ENCODE results near the gene CCL7. TPM values are rescaled to one million over a fixed set of nuclear protein-coding genes. Genes with fewer than 3 reads are reported as not detected.

The CCL7 gene
- total and polyA plus RNA-seq, 9 of the 15 experiments (the other 6 are each of a cell fraction or from before 2014, with no cell fraction given), result not detected

DNA sequence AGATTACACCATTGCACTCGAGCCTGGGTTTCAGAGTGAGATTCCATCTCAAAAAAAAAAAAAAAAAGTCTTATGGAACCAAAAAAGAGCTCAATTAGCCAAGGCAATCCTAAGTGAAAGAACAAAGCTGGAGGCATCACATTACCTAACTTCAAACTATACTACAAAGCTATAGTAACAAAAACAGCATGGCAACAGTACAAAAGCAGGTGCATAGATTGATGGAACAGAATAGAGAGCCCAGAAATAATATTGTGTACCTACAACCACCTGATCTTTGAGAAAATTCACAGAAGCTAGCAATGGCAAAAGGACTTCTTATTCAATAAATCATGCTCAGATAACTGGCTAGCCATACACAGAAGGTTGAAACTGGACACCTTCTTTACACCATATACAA lies 39.7 kb upstream of the CCL7 start:
- Histone ChIP-seq H2AFZ (ENCODE audit: low read depth, low read length) (no peak overlapping the region), H3K4me2 (ENCODE audit: insufficient read depth, low read length) (no peak overlapping the region), H3K27me3 (ENCODE audit: control insufficient read depth in 2 of 2, insufficient read depth in 2 of 2, low read length in 2 of 2) (no peaks in the 10 kb centered on the region), H3K9me3 (replicated peaks; ENCODE audit: control insufficient read depth, insufficient read depth, low read depth, low read length) (no peaks in the 10 kb centered on the region), H3K27ac (ENCODE audit: extremely low read depth, low read depth, low read length) (no peak overlapping the region), H4K20me1 (replicated peaks; ENCODE audit: control insufficient read depth, insufficient read depth, low read length) (no peaks in the 10 kb centered on the region), H3K36me3 (ENCODE audit: control insufficient read depth, insufficient read depth, low read length) (no peaks in the 10 kb centered on the region), H3K79me2 (ENCODE audit: control insufficient read depth, insufficient read depth, low read length) (no peaks in the 10 kb centered on the region), H3K4me3 (no peak overlapping the region), H3K9ac (ENCODE audit: insufficient read depth in 1 of 2, low read depth in 2 of 2, low read length in 2 of 2) (no peak overlapping the region), H3K9me1 (ENCODE audit: control insufficient read depth, insufficient read depth, low read length) (no peaks in the 10 kb centered on the region), H3K4me1 (replicated peaks in 1 of 2; ENCODE audit: control insufficient read depth in 2 of 2, insufficient read depth in 2 of 2, low read length in 2 of 2) (no peaks in the 10 kb centered on the region)
- WGBS (ENCODE audit: insufficient coverage, low coverage, missing lambda C conversion rate), result 0% methylated on average over 1 of the region's 1 CpG
- DNase-seq (ENCODE audit: extremely low read depth in 1 of 4, low spot score in 3 of 4) (no peak), ATAC-seq (no peak), FAIRE-seq (no peak)
- ChIA-PET POLR2A (no interaction called here), CTCF (ENCODE audit: low intra/inter-chr PET ratio) (no interaction called here)
- intact Hi-C loops (cut with micrococcal nuclease) (no loop called here), in situ Hi-C loops (cut with MboI) (no loop called here)
- peak; percentile 77 for TF ChIP-seq RBM25 (IDR thresholded peaks at IDR 0.05; ENCODE audit: low read depth, low read length, severe bottlenecking)
- TF ChIP-seq, protein P1, sequence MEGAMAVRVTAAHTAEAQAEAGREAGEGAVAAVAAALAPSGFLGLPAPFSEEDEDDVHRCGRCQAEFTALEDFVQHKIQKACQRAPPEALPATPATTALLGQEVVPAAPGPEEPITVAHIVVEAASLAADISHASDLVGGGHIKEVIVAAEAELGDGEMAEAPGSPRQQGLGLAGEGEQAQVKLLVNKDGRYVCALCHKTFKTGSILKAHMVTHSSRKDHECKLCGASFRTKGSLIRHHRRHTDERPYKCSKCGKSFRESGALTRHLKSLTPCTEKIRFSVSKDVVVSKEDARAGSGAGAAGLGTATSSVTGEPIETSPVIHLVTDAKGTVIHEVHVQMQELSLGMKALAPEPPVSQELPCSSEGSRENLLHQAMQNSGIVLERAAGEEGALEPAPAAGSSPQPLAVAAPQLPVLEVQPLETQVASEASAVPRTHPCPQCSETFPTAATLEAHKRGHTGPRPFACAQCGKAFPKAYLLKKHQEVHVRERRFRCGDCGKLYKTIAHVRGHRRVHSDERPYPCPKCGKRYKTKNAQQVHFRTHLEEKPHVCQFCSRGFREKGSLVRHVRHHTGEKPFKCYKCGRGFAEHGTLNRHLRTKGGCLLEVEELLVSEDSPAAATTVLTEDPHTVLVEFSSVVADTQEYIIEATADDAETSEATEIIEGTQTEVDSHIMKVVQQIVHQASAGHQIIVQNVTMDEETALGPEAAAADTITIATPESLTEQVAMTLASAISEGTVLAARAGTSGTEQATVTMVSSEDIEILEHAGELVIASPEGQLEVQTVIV (CRISPR knock-in tag; IDR thresholded peaks at IDR 0.05; ENCODE audit: borderline replicate concordance), result no peak
- BruUV-seq (replicated peaks), result no TSS peak

GRCh38 chr17:34234616-34235015 lies 35.4 kb upstream of the CCL7 start:
- 7% methylated on average over 2 of the region's 3 CpGs for WGBS (ENCODE audit: insufficient coverage, low coverage, missing lambda C conversion rate)
- H3K4me1 ChIP-seq (replicated peaks in 1 of 2; ENCODE audit: control insufficient read depth in 2 of 2, insufficient read depth in 2 of 2, low read length in 2 of 2), result no peaks in the 10 kb centered on the region
- FAIRE-seq (no peak), ATAC-seq (no peak), DNase-seq (ENCODE audit: extremely low read depth in 1 of 4, low spot score in 3 of 4) (no peak)
- no TSS peak for BruUV-seq (replicated peaks)
- H3K79me2 ChIP-seq (ENCODE audit: control insufficient read depth, insufficient read depth, low read length), result no peaks in the 10 kb centered on the region
- no peaks in the 10 kb centered on the region for H3K36me3 ChIP-seq (ENCODE audit: control insufficient read depth, insufficient read depth, low read length)
- in situ Hi-C loops (cut with MboI), result no loop called here
- H3K9me3 ChIP-seq (replicated peaks; ENCODE audit: control insufficient read depth, insufficient read depth, low read depth, low read length), result no peaks in the 10 kb centered on the region
- H3K9ac ChIP-seq (ENCODE audit: insufficient read depth in 1 of 2, low read depth in 2 of 2, low read length in 2 of 2), result no peak overlapping the region
- no peaks in the 10 kb centered on the region; a peak in 1 of 5 replicates for H3K27me3 ChIP-seq (ENCODE audit: control insufficient read depth in 2 of 2, insufficient read depth in 2 of 2, low read length in 2 of 2)
- no peak overlapping the region for H3K4me2 ChIP-seq (ENCODE audit: insufficient read depth, low read length)
- H3K4me3 ChIP-seq, result no peak overlapping the region
- CTCF ChIA-PET (ENCODE audit: low intra/inter-chr PET ratio), result no interaction called here
- no peak overlapping the region for H3K27ac ChIP-seq (ENCODE audit: extremely low read depth, low read depth, low read length)
- intact Hi-C loops (cut with micrococcal nuclease), result no loop called here
- H3K9me1 ChIP-seq (ENCODE audit: control insufficient read depth, insufficient read depth, low read length), result no peaks in the 10 kb centered on the region
- POLR2A ChIA-PET, result interaction anchor here (1.1 kb wide), 1 partner anchor 52 kb away, joined by 3 read pairs; no protein-coding TSS in a partner anchor
- no peak overlapping the region for H2AFZ ChIP-seq (ENCODE audit: low read depth, low read length)
- H4K20me1 ChIP-seq (replicated peaks; ENCODE audit: control insufficient read depth, insufficient read depth, low read length), result no peaks in the 10 kb centered on the region
- no peak for TF ChIP-seq SRSF7 (optimal IDR thresholded peaks at IDR 0.05; ENCODE audit: low read depth, low read length)
- TF ChIP-seq, protein P2, sequence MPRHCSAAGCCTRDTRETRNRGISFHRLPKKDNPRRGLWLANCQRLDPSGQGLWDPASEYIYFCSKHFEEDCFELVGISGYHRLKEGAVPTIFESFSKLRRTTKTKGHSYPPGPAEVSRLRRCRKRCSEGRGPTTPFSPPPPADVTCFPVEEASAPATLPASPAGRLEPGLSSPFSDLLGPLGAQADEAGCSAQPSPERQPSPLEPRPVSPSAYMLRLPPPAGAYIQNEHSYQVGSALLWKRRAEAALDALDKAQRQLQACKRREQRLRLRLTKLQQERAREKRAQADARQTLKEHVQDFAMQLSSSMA (CRISPR knock-in tag; IDR thresholded peaks at IDR 0.05), result no peak
- no peak for TF ChIP-seq KAT2B (IDR thresholded peaks at IDR 0.05; ENCODE audit: low read depth, low read length)
- no peak for TF ChIP-seq ESRRB (CRISPR knock-in tag; IDR thresholded peaks at IDR 0.05; ENCODE audit: borderline replicate concordance)
- no peak for TF ChIP-seq ZNF146 (CRISPR knock-in tag; IDR thresholded peaks at IDR 0.05; ENCODE audit: unreplicated experiment)
- TF ChIP-seq, protein P3, sequence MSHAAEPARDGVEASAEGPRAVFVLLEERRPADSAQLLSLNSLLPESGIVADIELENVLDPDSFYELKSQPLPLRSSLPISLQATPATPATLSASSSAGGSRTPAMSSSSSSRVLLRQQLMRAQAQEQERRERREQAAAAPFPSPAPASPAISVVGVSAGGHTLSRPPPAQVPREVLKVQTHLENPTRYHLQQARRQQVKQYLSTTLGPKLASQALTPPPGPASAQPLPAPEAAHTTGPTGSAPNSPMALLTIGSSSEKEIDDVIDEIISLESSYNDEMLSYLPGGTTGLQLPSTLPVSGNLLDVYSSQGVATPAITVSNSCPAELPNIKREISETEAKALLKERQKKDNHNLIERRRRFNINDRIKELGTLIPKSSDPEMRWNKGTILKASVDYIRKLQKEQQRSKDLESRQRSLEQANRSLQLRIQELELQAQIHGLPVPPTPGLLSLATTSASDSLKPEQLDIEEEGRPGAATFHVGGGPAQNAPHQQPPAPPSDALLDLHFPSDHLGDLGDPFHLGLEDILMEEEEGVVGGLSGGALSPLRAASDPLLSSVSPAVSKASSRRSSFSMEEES (CRISPR knock-in tag; IDR thresholded peaks at IDR 0.05), result no peak
- TF ChIP-seq NONO (IDR thresholded peaks at IDR 0.05; ENCODE audit: low read depth in 2 of 2, low read length in 1 of 2), result no peak
- TF ChIP-seq TAL1 (IDR thresholded peaks at IDR 0.05), result no peak
